ENCODE data around the gene ZNF785.
"Not testable (repeated sequence)": the region's sequence is repeated elsewhere in the genome, so short reads cannot be mapped to it uniquely, and the experiment has no call there.

Gene ZNF785

DNA sequence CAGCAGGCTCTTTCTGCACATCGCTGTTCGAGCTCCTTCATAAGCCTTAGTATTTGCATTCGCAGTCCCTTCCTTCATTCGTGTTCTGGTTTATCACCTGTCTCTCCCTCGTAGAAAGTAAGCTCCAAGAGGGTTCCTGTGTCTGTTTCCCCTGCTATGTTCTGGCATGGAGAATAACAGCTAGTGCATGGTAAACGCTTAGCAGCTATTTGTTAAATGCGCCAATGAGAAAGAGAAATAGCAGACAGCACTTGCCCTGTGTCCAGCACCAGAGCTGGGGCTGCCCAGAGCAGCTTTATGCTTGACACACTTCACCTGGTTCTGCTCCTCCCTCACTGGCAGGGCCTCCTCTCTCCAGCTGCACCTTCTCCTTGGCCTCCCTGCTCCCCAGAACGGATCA lies 19.5 kb downstream of the ZNF785 start:
- DNase-seq (ENCODE audit: low read depth): no peak

DNA sequence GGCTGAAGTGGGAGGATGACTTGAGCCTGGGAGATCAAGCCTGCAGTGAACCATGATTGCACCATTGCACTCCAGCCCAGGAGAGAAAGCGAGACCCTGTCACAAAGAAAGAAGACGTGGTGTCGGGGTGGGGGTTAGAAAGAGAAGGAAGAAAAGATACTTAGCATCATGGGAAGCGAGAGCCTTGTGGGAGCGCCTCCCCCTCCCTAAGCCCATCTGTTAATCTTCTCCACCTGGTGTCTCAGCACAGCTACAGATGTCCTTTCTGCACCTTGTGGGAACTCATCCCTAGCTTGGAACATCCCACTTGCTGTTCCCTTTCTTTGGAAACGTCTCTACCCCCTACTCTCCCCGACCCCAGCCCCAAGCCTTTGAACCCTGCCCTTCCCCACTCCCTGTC lies 20.0 kb downstream of the ZNF785 start:
- DNase-seq (ENCODE audit: low read depth): no peak

DNA sequence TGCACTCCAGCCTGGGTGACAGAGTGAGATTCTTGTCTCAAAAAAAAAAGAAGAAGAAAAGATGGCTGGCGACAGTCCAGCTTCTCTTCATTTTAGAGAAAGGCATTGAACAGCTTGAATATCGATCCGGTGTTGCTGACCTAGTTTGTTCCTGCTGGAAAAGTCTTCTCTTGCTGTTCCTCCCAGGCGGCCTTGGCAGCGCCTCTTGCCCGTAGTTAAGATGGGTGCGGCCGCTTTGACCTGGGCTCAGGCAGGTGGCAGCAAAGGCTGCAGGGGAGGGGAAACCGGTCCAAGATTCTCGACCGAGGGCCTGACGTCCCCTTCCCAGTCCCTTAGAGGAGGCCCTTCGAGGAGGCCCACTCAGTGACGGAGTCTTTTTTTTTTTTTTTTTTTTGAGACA lies 23.5 kb downstream of the ZNF785 start:
- DNase-seq (ENCODE audit: low read depth): no peak

DNA sequence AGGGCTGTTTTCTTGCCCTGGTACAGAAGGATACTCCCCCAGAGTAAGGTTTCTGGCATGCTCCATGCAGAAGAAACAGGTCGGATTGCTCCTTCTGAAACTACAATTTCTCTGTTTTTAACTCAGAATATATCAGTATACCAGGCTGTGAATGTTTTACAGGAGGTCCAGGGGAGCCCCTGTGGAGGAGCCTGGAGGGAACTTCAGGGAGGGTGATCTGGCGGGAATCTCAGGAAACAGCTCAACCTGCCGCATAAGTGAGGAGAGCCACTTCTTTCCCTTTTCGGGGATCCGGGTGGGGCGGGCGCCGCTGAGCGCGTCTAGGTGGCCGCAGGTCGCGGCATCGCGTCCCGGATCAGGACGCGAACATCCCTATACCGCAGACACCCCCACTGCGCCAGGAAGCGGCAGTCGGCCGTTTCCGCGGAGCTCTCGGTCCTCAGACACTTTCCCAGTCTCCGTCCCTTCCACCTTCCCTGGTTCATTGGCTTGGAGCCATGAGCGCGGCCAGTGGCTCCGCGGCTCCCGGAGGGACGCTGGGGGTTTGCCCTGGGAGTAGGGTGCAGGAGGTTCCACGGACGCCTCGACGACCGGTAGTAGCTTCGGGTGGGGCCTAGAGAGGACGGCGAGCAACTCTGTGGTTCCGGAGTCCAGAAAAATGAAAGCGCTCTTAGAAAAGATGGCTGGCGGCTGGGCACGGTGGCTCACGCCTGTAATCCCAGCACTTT lies 24.2 kb downstream of the ZNF785 start:
- DNase-seq (ENCODE audit: low read depth): no peak

DNA sequence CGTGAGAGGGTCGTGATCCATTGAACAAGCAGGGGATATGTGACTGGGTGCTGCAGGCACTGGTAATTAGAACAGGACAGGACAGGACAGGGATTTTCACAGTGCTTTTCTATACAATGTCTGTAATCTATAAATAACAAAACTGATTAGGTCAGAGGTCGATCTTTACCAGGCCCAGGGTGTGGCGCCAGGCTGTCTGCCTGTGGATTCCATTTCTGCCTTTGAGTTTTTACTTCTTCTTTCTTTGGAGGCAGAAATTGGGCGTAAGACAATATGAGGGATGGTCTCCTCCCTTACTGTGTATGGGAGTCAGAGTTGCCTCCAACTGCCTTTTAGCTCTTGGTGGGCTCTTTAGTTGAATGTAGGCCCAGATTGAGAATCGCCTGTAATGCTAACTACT lies 25.8 kb downstream of the ZNF785 start:
- DNase-seq (ENCODE audit: low read depth): no peak

DNA sequence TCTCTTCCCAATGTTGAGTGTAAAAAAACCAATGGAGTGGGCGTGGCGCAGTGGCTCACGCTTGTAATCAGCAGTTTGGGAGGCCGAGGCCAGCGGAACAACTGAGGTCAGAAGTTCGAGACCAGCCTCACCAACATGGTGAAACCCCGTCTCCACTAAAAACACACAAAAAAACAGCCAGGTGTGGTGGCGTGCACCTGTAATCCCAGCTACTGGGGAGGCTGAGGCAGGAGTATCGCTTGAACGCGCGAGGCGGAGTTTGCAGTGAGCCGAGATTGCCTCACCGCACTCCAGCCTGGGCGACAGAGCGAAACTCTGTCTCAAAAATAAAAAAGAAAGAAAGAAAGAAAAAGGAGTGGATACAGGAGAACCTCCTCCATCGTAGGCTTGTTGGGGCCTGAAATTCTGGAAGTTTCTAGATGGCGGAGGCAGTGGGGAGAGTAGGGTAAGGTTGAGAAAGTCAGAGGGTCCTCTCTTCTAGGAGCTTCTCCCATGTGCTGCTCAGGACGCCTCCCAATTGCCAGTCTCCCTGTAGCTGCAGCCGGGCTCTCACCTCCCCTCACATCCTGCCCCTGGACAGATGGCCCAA lies 26.6 kb downstream of the ZNF785 start:
- no peak for DNase-seq (ENCODE audit: low read depth)

DNA sequence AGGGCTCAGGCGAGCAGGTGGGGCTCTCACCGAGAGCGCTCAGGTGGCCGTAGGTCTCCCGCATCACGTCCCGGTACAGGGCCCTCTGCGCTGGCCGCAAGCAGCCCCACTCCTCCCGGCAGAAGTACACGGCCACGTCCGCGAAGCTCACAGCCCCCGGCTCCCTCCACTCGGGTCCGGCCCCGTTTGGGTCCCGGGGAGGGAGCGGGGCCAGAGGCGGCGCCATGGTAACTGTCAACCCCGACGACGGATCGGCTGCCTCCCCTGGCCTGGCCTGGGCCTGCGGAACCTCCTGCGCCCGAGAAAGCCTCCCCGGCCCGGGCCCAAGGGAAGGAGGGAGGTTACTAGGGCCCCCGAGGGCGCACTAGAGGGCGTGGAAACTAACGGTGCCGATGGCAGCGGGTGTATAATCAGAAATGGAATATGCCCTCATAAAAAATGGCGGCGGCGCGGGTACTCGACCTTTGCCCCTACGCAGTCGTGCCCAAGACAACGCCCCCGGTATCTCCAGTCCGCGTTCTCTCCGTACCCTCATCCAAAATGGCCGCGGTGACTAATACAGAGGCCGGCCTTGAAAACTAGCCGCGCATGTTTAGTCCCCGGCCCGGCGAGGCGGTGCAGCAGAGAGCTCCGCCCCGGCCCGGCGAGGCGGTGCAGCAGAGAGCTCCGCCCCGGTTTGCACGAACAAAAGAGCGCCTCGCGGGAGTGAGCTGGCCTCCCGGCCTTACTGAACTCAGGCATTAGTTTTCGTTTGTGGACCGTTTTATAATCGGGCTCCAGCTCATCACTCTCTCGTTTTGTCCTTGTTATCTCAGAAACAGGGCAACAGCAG lies 27.3 kb downstream of the ZNF785 start, which contains the start of gene ZNF764:
TSS of gene ZNF764 (minus strand) at position 418 of the 832 bp plus-strand sequence. CDS start at position 226, 192 bp downstream.
- peak; percentile 97 for DNase-seq (ENCODE audit: low read depth)

DNA sequence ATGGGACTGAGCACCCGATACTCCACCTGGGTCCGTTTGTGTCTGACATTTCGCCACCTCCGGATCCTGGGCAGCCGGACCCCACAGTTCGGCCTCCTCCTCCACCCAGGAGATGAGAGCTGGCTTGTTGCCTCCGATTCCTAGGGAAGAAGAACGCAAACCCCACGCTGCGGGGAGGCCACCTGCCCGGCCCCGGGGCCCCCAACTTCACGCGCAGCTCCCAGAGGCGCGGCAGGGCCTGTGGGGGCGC lies 27.9 kb downstream of the ZNF785 start:
- no peak for DNase-seq (ENCODE audit: low read depth)

DNA sequence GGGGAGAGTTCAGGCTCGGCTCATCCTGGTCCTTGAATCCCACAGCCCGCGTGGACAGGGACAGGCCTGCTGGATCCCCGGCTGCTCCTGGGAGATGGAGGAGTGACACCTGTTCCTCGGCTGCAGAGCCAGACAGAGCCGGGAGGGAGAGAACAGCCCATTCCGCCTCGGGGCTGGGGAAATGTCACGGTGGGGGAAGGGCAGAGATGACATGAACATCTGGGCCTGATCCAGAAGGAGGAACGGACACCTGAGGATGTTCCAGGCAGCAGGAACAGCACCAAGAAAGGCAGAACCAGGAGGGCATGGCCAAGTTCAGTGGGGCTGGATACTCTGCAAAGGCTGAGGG lies 29.4 kb downstream of the ZNF785 start:
- DNase-seq (ENCODE audit: low read depth): no peak

DNA sequence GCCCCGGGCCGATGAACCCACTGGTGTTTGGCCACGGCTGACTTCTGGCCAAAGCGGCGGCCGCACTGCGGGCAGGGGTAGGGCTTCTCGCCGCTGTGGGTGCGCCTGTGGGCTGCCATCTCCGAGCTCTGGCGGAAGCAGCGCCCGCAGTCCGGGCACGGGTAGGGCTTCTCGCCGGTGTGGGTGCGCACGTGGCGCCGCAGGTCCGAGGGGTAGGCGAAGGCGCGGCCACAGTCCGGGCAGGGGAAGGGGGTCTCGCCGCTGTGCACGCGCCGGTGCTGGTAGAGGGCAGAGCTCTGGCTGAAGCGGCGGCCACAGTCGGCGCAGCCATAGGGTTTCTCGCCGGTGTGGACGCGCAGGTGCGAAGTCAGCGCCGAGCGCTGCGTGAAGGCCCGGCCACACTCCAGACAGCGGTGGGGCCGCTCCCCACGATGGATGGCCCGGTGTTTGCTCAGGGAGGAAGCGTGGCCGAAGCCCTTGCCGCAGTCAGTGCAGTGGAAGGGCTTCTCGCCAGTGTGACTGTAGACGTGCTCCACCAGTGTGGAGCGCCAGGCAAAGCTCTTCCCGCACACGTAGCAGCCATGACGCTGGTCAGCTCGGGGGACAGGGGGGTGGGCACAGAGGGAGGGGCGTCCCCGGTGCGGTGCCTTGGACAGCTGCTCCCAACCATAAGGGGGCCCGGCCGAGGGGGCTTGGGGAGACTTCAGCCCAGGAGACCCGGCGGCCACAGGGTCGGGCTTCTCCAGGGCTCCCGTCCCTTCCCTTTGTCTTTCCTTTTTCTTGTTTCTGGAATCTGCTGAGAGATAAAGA lies 30.0 kb downstream of the ZNF785 start:
- DNase-seq (ENCODE audit: low read depth): no peak

DNA sequence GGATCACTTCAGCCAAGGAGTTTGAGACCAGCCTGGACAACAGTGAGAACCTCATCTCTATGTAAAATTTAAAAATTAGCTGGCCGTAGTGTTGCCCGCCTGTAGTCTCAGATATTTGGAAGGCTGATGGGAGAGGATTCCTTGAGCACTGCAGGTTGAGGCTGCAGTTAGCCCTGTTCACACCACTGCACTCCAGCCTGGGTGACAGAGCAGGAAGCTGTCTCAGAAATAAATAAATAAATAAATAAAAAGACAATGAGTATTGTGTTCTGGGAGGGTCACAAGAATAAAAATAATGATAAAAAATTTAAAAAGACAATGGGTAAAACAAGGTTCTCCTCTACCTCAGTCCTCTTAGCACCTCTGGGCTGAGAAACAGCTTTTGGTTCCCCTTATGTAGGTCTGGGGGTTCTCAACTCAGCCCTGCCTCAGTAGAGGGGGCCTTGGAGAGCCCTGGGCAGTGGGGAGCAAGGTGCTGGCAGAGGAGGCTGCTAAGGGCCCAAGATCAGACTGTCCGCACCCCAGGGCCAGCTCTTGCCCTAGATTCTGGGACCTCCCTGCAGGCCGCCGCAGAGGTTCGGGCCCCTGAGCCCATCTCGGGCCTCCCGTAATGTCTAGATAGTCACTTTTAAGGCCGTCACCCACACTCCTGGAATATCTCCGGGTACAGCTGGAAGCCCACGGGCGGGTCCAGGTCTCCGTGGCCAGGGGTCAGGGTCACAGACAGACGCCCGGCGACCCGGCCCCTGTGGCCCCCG lies 30.8 kb downstream of the ZNF785 start:
- DNase-seq (ENCODE audit: low read depth): no peak

DNA sequence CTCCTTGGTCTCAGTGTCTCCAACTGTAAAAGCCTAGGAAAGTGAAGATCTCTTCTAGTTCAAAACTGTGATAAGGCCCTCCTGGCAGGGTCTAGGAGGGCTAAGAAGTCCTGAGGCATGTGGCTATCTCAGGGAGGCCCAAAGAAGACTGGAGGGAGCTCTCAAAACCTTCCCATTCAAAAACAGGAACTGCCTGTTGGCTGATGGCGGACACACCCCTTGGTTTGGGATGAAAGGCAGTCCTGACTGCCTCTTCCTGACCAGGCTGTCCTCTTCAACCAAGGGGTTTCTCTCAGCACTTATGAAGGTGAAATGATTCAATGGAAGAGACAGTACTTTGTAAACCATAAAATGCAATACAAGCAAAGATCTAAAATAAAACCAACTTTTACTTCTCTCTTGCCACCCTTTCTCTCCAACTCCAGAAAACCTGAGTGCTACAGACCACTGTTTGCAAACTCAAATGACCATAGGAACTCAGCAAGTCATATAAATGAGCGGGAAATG lies 32.1 kb downstream of the ZNF785 start:
- DNase-seq (ENCODE audit: low read depth): no peak

DNA sequence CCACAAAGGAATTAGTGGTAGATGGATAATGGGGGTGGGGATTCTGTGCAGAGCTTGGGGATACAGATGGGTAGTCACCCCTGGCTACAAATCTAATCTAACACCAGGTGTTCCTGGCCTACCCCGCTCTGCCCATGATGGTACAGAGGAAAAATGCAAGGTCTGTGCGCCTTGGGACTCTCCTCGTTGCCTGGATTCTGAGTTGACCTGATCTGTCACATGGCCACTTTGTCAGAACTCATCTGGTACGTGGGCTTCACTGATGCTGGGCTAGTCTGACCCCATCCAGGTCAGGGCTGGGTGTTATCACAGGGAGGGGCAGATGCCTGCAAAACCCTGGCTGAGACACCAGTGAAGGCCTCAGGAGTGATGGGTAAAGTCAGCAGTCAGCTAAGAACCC lies 32.5 kb downstream of the ZNF785 start:
- DNase-seq (ENCODE audit: low read depth): no peak

DNA sequence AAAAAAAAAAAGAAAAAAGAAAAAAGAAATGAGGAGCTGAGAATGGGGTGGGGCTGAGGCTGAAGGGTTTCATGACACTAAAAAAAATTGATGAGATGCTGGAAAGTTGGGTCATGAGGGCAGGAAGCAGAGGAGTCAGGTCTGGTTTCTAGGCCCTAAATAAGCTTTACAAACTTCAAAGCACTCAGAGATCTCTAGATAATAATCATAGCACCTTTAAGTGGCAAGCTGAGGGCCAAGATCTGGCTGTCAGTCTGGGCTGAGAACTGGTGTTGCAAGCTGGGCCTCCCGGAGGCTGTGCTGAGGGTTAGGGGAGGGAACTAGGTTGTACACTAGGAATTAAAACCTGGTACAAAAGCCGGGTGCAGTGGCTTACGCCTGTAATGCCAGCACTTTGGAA lies 33.7 kb downstream of the ZNF785 start:
- peak; percentile 47 for DNase-seq (ENCODE audit: low read depth)

DNA sequence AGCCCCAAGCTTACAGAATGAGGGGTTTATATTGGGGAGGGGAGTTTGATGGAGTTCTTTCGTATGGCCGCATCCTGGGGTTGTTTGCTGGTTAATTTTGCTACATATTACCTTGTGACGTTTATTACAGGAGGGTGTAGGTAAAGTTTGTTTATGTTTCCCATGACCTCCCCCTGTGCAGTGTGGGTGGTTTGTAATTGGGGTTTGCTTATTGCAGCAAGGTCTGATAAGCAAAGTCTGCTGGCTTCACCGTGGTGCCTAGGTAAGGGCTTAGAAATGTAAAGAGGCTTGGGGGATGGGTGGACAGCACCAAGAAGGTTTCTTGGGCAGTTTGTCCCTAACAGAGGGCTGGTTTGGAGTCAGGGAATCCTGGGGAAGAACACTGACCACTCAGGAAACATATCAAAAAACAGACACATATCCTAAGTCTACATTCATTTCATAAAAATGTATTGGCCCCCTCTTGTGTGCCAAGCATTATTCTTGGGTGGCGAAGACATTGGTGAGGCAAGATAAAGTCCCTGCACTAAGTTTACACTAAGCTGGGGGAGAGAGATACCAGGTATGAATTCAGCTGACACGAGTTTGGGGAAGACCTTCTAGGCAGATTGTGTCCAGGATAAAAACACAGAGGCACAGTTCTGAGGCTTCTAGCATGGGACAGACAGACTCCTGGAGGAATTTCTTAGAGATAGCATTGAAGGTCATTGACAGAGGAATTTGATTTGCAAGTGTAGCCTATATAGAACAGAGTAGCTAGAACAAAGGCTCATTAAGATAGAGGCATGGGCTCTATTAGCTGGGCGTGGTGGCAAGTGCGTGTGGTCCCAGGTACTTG lies 36.9 kb downstream of the ZNF785 start:
- DNase-seq (ENCODE audit: low read depth): no peak

DNA sequence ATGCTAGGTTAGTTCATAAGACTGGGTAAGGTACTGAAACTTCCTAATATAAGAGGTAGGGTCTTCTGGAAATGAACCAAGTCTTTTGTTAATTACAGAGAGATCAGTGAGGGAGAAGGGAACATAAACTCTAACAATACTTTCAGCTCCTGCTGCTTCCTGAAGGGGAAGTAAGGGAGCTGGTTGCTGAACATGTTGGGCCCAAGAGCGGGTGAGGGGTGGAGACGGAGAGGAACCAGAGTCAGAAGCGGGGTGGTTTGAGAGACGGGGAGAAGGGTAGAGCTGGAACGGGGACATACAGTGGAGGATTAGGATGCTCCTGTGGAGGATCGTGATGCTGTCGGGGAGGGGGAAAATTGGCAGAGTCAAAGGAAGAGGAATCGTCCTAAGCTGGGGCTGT lies 39.4 kb downstream of the ZNF785 start:
- DNase-seq (ENCODE audit: low read depth): no peak

DNA sequence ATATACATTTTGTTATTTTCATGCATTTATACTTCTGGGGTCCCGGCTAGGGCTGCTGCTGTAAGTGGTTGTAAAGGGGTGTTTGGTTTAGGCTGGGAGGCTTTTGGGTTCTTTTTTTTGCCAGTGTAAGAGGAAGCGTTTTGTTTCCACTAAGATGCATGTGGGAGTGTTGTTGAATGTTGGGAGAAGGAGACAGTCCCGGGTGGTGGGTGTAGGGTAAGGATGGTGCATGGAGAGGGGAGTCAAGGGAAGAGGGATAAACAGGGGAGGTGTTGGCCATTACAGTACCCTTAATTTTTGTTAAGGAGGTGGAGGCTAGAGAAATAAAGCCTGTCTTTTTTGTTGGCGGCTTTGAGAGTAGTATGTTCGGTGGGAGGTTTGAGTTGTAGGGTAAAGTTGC lies 42.4 kb downstream of the ZNF785 start:
- no peak for DNase-seq (ENCODE audit: low read depth)

DNA sequence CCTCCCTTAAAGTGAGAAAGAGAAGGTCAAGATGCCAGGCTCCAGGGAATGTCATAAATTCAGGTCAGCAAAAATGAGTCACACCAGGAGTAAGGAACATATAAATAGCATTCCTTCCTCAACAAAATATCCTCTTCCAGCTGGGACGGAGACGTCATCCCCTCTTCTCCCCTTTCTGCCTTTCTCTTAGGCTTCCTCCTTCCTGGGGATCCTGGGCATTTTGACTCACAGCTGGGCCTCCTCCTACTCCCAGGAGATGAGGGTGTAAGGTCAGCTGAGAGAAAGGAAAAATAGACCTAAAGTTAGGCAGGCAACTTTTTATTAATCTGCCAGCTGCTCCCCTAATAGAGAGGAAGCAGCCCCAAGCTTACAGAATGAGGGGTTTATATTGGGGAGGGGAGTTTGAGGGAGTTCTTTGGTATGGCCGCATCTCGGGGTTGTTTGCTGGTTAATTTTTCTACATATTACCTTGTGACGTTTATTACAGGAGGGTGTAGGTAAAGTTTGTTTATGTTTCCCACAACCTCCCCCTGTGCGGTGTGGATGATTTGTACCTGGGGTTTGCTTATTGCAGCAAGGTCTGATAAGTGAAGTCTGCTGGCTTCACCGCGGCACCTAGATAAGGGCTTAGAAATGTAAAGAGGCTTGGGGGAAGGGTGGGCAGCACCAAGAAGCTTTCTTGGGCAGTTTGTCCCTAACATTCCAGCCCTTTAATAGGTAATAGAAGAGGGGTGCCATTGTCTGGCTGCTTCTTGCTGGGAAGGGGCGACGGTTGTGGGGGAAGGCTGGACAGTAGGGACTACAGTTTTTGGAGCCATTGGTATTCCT lies 43.8 kb downstream of the ZNF785 start:
- DNase-seq (ENCODE audit: low read depth): no peak

DNA sequence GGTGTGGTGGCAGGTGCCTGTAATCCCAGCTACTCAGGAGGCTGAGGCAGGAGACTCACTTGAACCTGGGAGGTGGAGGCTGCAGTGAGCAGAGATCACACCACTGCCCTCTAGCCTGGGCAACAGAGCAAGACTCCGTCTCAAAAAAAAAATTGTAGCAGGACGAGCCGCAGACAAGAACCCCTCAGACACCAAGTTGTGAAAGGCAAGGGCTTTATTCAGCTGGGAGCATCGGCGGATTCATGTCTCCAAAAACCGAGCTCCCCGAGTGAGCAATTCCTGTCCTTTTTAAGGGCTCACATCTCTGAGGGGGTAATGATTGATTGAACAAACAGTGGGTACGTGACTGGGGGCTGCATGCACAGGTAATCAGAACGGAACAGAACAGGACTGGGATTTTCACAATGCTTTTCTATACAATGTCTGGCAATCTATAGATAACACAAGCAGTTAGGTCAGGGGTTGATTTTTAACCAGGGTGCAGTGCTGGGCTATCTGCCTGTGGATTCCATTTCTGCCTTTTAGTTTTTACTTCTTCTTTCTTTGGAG lies 44.5 kb downstream of the ZNF785 start:
- DNase-seq (ENCODE audit: low read depth): not testable (repeated sequence)
